Right lobe of liver (tissue), 4 donors: ENCODE data around the gene ARFGAP1.

Source experiments
- POLR2A ChIP-seq: fragments of 450-650 bp; IDR thresholded peaks from one replicate; pipeline ENCODE4 v1.6.1; 2017; ENCODE audit warnings: antibody characterized with exemption, mild to moderate bottlenecking
- TF ChIP-seq, protein P1 (sequence below), 4 donors: fragments of 200-600 bp in 3 of 4; fragments of 450-650 bp in 1 of 4; IDR thresholded peaks; one replicate each; pipeline versions ENCODE4 v1.5.1 to v1.8.0; 2016 to 2022; ENCODE audit warnings: antibody characterized with exemption in 4 of 4, mild to moderate bottlenecking in 2 of 4
- donor health status: DM: no; HTN: no; CAD: no.
- donor health status: DM: no; HTN: no; CAD: no.
- donor health status: DM: no; HTN: yes; CAD: no.

DNA sequence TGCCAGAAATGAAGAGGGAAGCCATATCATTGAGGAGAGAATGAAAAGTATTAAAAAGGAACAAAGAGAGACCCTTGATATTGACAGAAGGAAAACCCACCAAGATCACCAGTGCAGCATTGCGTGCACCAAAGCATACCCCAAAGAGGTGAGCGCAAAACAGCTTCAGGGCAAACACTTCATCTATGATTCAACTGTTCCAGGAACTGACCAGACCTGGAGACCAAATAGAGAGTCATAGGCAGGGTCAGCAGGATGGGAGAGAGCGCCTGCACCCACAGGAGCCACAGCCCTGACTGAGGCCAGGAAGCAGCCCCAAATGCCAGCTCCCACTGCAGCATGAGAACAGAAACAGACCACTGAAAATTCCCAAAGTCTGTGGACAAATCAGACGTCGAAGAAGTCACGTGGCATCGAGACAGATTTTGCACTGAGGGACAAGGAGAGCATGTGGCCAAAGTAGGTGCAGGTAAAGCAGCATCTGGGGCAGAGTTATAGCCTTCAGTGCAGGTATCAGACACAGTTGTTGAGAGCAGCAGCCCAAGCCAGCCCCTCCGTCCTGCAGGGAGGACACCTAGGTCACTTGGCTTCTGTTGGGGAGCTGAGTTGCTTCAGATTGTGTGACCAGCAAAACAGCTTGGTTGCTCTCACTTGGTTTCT lies 59.3 kb downstream of the ARFGAP1 start:
- TF ChIP-seq, protein P1, sequence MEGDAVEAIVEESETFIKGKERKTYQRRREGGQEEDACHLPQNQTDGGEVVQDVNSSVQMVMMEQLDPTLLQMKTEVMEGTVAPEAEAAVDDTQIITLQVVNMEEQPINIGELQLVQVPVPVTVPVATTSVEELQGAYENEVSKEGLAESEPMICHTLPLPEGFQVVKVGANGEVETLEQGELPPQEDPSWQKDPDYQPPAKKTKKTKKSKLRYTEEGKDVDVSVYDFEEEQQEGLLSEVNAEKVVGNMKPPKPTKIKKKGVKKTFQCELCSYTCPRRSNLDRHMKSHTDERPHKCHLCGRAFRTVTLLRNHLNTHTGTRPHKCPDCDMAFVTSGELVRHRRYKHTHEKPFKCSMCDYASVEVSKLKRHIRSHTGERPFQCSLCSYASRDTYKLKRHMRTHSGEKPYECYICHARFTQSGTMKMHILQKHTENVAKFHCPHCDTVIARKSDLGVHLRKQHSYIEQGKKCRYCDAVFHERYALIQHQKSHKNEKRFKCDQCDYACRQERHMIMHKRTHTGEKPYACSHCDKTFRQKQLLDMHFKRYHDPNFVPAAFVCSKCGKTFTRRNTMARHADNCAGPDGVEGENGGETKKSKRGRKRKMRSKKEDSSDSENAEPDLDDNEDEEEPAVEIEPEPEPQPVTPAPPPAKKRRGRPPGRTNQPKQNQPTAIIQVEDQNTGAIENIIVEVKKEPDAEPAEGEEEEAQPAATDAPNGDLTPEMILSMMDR (IDR thresholded peaks at IDR 0.05) = no peak
- TF ChIP-seq POLR2A = no peak
